Right lobe of liver (tissue), 6 donors: ENCODE data around the gene OR56A1. TPM values are rescaled to one million over a fixed set of nuclear protein-coding genes. Genes with fewer than 3 reads are reported as not detected.

Experiments used
- ATAC-seq, 4 donors: fragments of 200-7000 bp; cut with Tn5 transposase; one replicate each; pipeline ENCODE4 v1.9.1; 2020; ENCODE audit warnings: mild to moderate bottlenecking in 4 of 4, moderate library complexity in 4 of 4
- DNase-seq, 3 donors: peaks; one replicate each; pipeline ENCODE4 v3.0.0-alpha.2; 2020
- H3K27ac ChIP-seq, 3 donors: fragments of 200-600 bp; one replicate each; pipeline ENCODE4 v1.8.0; 2022
- H3K27me3 ChIP-seq, 2 donors: fragments of 200-600 bp; one replicate each; pipeline ENCODE4 v1.8.0; 2022
- H3K36me3 ChIP-seq, 4 donors: fragments of 200-600 bp; sonication (generic) in 1 of 4; one replicate each; pipeline versions ENCODE4 v1.5.1 to v1.8.0; 2017 to 2022; ENCODE audit warnings: control low read depth in 1 of 4
- H3K4me1 ChIP-seq, 4 donors: fragments of 200-600 bp; sonication (generic) in 1 of 4; one replicate each; pipeline versions ENCODE4 v1.5.1 to v1.8.0; 2017 to 2022; ENCODE audit warnings: control low read depth in 1 of 4
- H3K4me3 ChIP-seq, 3 donors: fragments of 200-600 bp; one replicate each; pipeline ENCODE4 v1.8.0; 2022
- H3K9me3 ChIP-seq, 4 donors: fragments of 200-600 bp; sonication (generic) in 1 of 4; one replicate each; pipeline versions ENCODE4 v1.5.1 to v1.8.0; 2017 to 2022; ENCODE audit warnings: control low read depth in 1 of 4
- CTCF ChIP-seq, 4 donors: fragments of 200-600 bp in 3 of 4; fragments of 450-650 bp in 1 of 4; IDR thresholded peaks; one replicate each; pipeline versions ENCODE4 v1.5.1 to v1.8.0; 2016 to 2022; ENCODE audit warnings: antibody characterized with exemption in 4 of 4, mild to moderate bottlenecking in 2 of 4
- POLR2A ChIP-seq: fragments of 450-650 bp; IDR thresholded peaks from one replicate; pipeline ENCODE4 v1.6.1; 2017; ENCODE audit warnings: antibody characterized with exemption, mild to moderate bottlenecking
- WGBS: methylation state at CpG from one replicate; pipeline ENCODE4 v1.1.6; 2018; ENCODE audit warnings: low coverage, low lambda C conversion rate; ENCODE audit not compliant: insufficient coverage; ENCODE audit errors: missing lambda C conversion rate; 5-methylcytosine and 5-hydroxymethylcytosine counted together
- intact Hi-C, 2 donors: fragments of 100-400 bp; cut with DNase I; formaldehyde crosslinking; loops; one replicate each; pipeline versions ENCODE4 v1.11.2 to v1.14.1; 2022
- total RNA-seq, 6 experiments: library from RNA; depleted of rRNA in 2 of 6; stranded (reverse); fragments of >200 nt in 2 of 6; fragmentation: NEBNext Ultra II Directional in 3 of 6; extraction: Animal tissue kit (Norgen Biotek cat#: 25700) in 3 of 6; gene quantifications; one replicate each; pipeline versions ENCODE4 v1.1.0 to v1.2.4, GENCODE V29; 2016 to 2023
- donor health status: DM: no; HTN: yes; CAD: no.
- donor health status: DM: no; HTN: no; CAD: no.
- donor health status: DM: no; HTN: no; CAD: no.
- donor health status: DM: no; HTN: yes; CAD: no.
- donor health status: DM: no; HTN: yes; CAD: no.

OR56A1 gene
- total RNA-seq, 6 experiments from 2014 or later: not detected

- TF ChIP-seq POLR2A (no peak), CTCF (IDR thresholded peaks at IDR 0.05) (no peak)
- intact Hi-C loops: no loop called here
These were observed 10.3 kb upstream of the OR56A1 start for GRCh38 chr11:6040874-6041273.

GRCh38 chr11:6027501-6027900, 3.1 kb downstream of the OR56A1 start:
- intact Hi-C loops: no loop called here

More at GRCh38 chr11:6040874-6041273, 10.3 kb upstream of the OR56A1 start:
- ATAC-seq (peak in 1 of 4 donors; percentile 37), DNase-seq (no peak)
- 30% methylated on average over 4 of the region's 4 CpGs for WGBS
- no peaks in the 10 kb centered on the region for H3K27me3 ChIP-seq
- H3K27ac ChIP-seq: no peak overlapping the region
- no peaks in the 10 kb centered on the region for H3K9me3 ChIP-seq
- H3K4me1 ChIP-seq: no peaks in the 10 kb centered on the region
- no peak overlapping the region for H3K4me3 ChIP-seq
- H3K36me3 ChIP-seq: no peaks in the 10 kb centered on the region

GRCh38 chr11:6025056-6025455, 5.5 kb downstream of the OR56A1 start:
- Histone ChIP-seq H3K27me3 (no peaks in the 10 kb centered on the region), H3K9me3 (no peaks in the 10 kb centered on the region), H3K27ac (no peak overlapping the region), H3K4me3 (no peak overlapping the region), H3K36me3 (no peaks in the 10 kb centered on the region), H3K4me1 (no peaks in the 10 kb centered on the region)
- intact Hi-C loops: no loop called here
- TF ChIP-seq CTCF (IDR thresholded peaks at IDR 0.05): no peak
- ATAC-seq (no peak), DNase-seq (no peak)
- 46% methylated on average over 2 of the region's 2 CpGs for WGBS

More at GRCh38 chr11:6027501-6027900, 3.1 kb downstream of the OR56A1 start:
- 100% methylated on average over 1 of the region's 1 CpG for WGBS
- no peaks in the 10 kb centered on the region for H3K4me1 ChIP-seq
- H3K27ac ChIP-seq: no peak overlapping the region
- ATAC-seq: no peak
- H3K9me3 ChIP-seq: no peaks in the 10 kb centered on the region
- no peak overlapping the region for H3K4me3 ChIP-seq
- no peak for DNase-seq
- TF ChIP-seq POLR2A: no peak
- TF ChIP-seq CTCF (IDR thresholded peaks at IDR 0.05): no peak
- H3K27me3 ChIP-seq: no peaks in the 10 kb centered on the region
- no peaks in the 10 kb centered on the region for H3K36me3 ChIP-seq

GRCh38 chr11:6022956-6023355, 7.6 kb downstream of the OR56A1 start:
- peak; percentile 60 to 64 (median 62) for TF ChIP-seq CTCF (IDR thresholded peaks at IDR 0.05)
- TF ChIP-seq POLR2A: no peak
- DNase-seq (no peak), ATAC-seq (peak; percentile 77 to 90 (median 86))
- H3K27me3 ChIP-seq: no peaks in the 10 kb centered on the region
- no peaks in the 10 kb centered on the region for H3K9me3 ChIP-seq
- WGBS: 0% methylated on average over 4 of the region's 4 CpGs
- intact Hi-C loops: no loop called here
- no peak overlapping the region for H3K27ac ChIP-seq
- no peaks in the 10 kb centered on the region for H3K4me1 ChIP-seq
- H3K4me3 ChIP-seq: no peak overlapping the region
- H3K36me3 ChIP-seq: no peaks in the 10 kb centered on the region

GRCh38 chr11:6013042-6013441, 17.5 kb downstream of the OR56A1 start:
- no peak for DNase-seq
- intact Hi-C loops: no loop called here
- TF ChIP-seq POLR2A: no peak
- no peak for TF ChIP-seq CTCF (IDR thresholded peaks at IDR 0.05)

More at GRCh38 chr11:6013042-6013441, 17.5 kb downstream of the OR56A1 start:
- Histone ChIP-seq H3K4me3 (no peak overlapping the region), H3K27me3 (no peaks in the 10 kb centered on the region), H3K36me3 (no peaks in the 10 kb centered on the region), H3K9me3 (no peaks in the 10 kb centered on the region), H3K27ac (no peak overlapping the region), H3K4me1 (no peaks in the 10 kb centered on the region)
- WGBS: no CpG with 5 or more reads among the region's 3 CpGs
- peak in 1 of 4 donors; percentile 25 for ATAC-seq
